Caco-2 (cell line): ENCODE data around the gene PXK. TPM values are rescaled to one million over a fixed set of nuclear protein-coding genes. Genes with fewer than 3 reads are reported as not detected.

ENCODE experiments used
- BruUV-seq: library from RNA; stranded (reverse); fragments of 400-500 nt; replicated peaks from 2 replicates; lab custom pipeline; 2021; lab: Mats Ljungman, UMichigan
- CTCF ChIA-PET: fragments of 300-600 bp; sonication (Branson Sonifier 250); formaldehyde crosslinking; loops from one replicate; lab custom pipeline; 2022; ENCODE audit warnings: antibody characterized with exemption; lab: Charles Lee
- POLR2A ChIA-PET: fragments of 300-600 bp; sonication (Branson Sonifier 250); formaldehyde crosslinking; loops from one replicate; lab custom pipeline; 2022; ENCODE audit warnings: antibody characterized with exemption; lab: Charles Lee
- DNase-seq, 2 experiments: peaks; one replicate each; pipeline versions ENCODE4 v3.0.0 to v3.0.0-alpha.2; 2020 to 2022
- H3K27me3 ChIP-seq: replicated peaks from 2 replicates; pipeline ENCODE4 v1.6.0; 2011; ENCODE audit warnings: low read length; ENCODE audit not compliant: control insufficient read depth, insufficient read depth
- H3K36me3 ChIP-seq: 2 replicates; pipeline ENCODE4 v1.5.1; 2011; ENCODE audit warnings: low read length; ENCODE audit not compliant: control insufficient read depth, insufficient read depth
- H3K4me1 ChIP-seq: fragments of 250-450 bp; sonication (Bioruptor Pico); 2 replicates; pipeline ENCODE4 v1.5.1; 2020; ENCODE audit warnings: mild to moderate bottlenecking
- H3K4me3 ChIP-seq: 2 replicates; pipeline ENCODE4 v1.5.1; 2011; ENCODE audit warnings: low read depth, mild to moderate bottlenecking, control low read depth, low read length
- H3K9me3 ChIP-seq: fragments of 250-450 bp; sonication (Bioruptor Pico); 2 replicates; pipeline ENCODE4 v1.5.1; 2020; ENCODE audit warnings: mild to moderate bottlenecking, moderate library complexity
- H3K27ac Mint-ChIP-seq: one replicate; pipeline ENCODE4 v1.8.0; 2022; ENCODE audit warnings: mixed read lengths; ENCODE audit not compliant: unreplicated experiment
- H3K27me3 Mint-ChIP-seq: one replicate; pipeline ENCODE4 v1.8.0; 2022; ENCODE audit warnings: mixed read lengths; ENCODE audit not compliant: insufficient read depth, unreplicated experiment
- H3K36me3 Mint-ChIP-seq: one replicate; pipeline ENCODE4 v1.8.0; 2022; ENCODE audit warnings: mild to moderate bottlenecking, mixed read lengths; ENCODE audit not compliant: insufficient read depth, unreplicated experiment
- H3K4me1 Mint-ChIP-seq: one replicate; pipeline ENCODE4 v1.8.0; 2022; ENCODE audit warnings: low read depth, mixed read lengths; ENCODE audit not compliant: unreplicated experiment
- H3K4me3 Mint-ChIP-seq: one replicate; pipeline ENCODE4 v1.8.0; 2022; ENCODE audit warnings: mild to moderate bottlenecking, moderate library complexity, mixed read lengths; ENCODE audit not compliant: unreplicated experiment
- H3K9me3 Mint-ChIP-seq: one replicate; pipeline ENCODE4 v1.8.0; 2022; ENCODE audit warnings: mixed read lengths; ENCODE audit not compliant: unreplicated experiment
- CTCF ChIP-seq, 2 experiments: fragments of 200-600 bp in 1 of 2; IDR thresholded peaks; 1 replicate in 1 of 2; 2 replicates in 1 of 2; pipeline versions ENCODE4 v1.5.1 to v1.8.0; 2011 to 2022; ENCODE audit warnings: antibody characterized with exemption in 1 of 2, control low read depth in 1 of 2, inconsistent platforms in 1 of 2, low read depth in 1 of 2, low read length in 1 of 2, mild to moderate bottlenecking in 1 of 2, moderate library complexity in 1 of 2; ENCODE audit not compliant: insufficient read depth in 1 of 2, severe bottlenecking in 1 of 2, unreplicated experiment in 1 of 2
- intact Hi-C: fragments of 100-400 bp; cut with micrococcal nuclease; formaldehyde crosslinking; loops from one replicate; pipeline ENCODE4 v1.10.0; 2022; ENCODE audit not compliant: unreplicated experiment
- total RNA-seq: library from RNA; stranded (reverse); gene quantifications from 2 replicates; pipeline ENCODE4 v1.2.3, GENCODE V29; 2022

PXK gene
- total RNA-seq, 1 experiment from 2014 or later = 9.1 TPM

GRCh38 chr3:58392181-58392580, 59.5 kb downstream of the PXK start:
- no peak overlapping the region for H3K27ac Mint-ChIP-seq
- ChIA-PET POLR2A (no interaction called here), CTCF (interaction anchor here (0.7 kb wide), 1 partner anchor 91 kb away, joined by 3 read pairs; no protein-coding TSS in a partner anchor)
- H3K4me3 ChIP-seq = no peak overlapping the region
- DNase-seq = no peak
- no peaks in the 10 kb centered on the region for H3K36me3 ChIP-seq
- intact Hi-C loops = no loop called here
- no peak overlapping the region for H3K4me3 Mint-ChIP-seq
- H3K9me3 ChIP-seq = no peaks in the 10 kb centered on the region
- H3K27me3 Mint-ChIP-seq = no peaks in the 10 kb centered on the region
- BruUV-seq = no TSS peak
- no peaks in the 10 kb centered on the region for H3K27me3 ChIP-seq
- H3K4me1 Mint-ChIP-seq = peaks cover 21% of the 10 kb centered on the region
- H3K36me3 Mint-ChIP-seq = no peaks in the 10 kb centered on the region
- H3K9me3 Mint-ChIP-seq = no peaks in the 10 kb centered on the region
- TF ChIP-seq CTCF (IDR thresholded peaks at IDR 0.05; ENCODE audit: insufficient read depth in 1 of 2, low read depth in 1 of 2, low read length in 1 of 2, severe bottlenecking in 1 of 2, unreplicated experiment in 1 of 2) = no peak
- peaks cover 29% of the 10 kb centered on the region for H3K4me1 ChIP-seq

- DNase-seq = no peak
- CTCF ChIA-PET = interaction anchor here (0.6 kb wide), 1 partner anchor 67 kb away, joined by 7 read pairs; no protein-coding TSS in a partner anchor
- no TSS peak for BruUV-seq
Measured at GRCh38 chr3:58394339-58394738, 61.6 kb downstream of the PXK start.

GRCh38 chr3:58398669-58399333, 66.1 kb downstream of the PXK start:
- Mint-ChIP-seq H3K27me3 (no peaks in the 10 kb centered on the region), H3K36me3 (no peaks in the 10 kb centered on the region), H3K27ac (no peak overlapping the region), H3K4me3 (no peak overlapping the region), H3K4me1 (no peaks in the 10 kb centered on the region), H3K9me3 (no peaks in the 10 kb centered on the region)
- intact Hi-C loops = no loop called here
- no peak for DNase-seq
- no peaks in the 10 kb centered on the region for H3K27me3 ChIP-seq
- ChIA-PET CTCF (no interaction called here), POLR2A (no interaction called here)
- no TSS peak for BruUV-seq
- no peaks in the 10 kb centered on the region for H3K36me3 ChIP-seq
- no peak overlapping the region for H3K4me3 ChIP-seq
- 0 out of 2 replicates have a peak, but pooled peaks cover 5% of the 10 kb centered on the region for H3K4me1 ChIP-seq
- TF ChIP-seq CTCF (IDR thresholded peaks at IDR 0.05; ENCODE audit: insufficient read depth in 1 of 2, low read depth in 1 of 2, low read length in 1 of 2, severe bottlenecking in 1 of 2, unreplicated experiment in 1 of 2) = no peak
- no peaks in the 10 kb centered on the region for H3K9me3 ChIP-seq

More at GRCh38 chr3:58394339-58394738, 61.6 kb downstream of the PXK start:
- H3K4me3 Mint-ChIP-seq = no peak overlapping the region
- no peak overlapping the region for H3K4me3 ChIP-seq
- no peaks in the 10 kb centered on the region for H3K36me3 ChIP-seq
- H3K9me3 ChIP-seq = no peaks in the 10 kb centered on the region
- H3K27me3 ChIP-seq = no peaks in the 10 kb centered on the region
- no peaks in the 10 kb centered on the region for H3K9me3 Mint-ChIP-seq
- no peak overlapping the region for H3K27ac Mint-ChIP-seq
- intact Hi-C loops = no loop called here
- no peak for TF ChIP-seq CTCF (IDR thresholded peaks at IDR 0.05; ENCODE audit: insufficient read depth in 1 of 2, low read depth in 1 of 2, low read length in 1 of 2, severe bottlenecking in 1 of 2, unreplicated experiment in 1 of 2)
- peaks cover 29% of the 10 kb centered on the region for H3K4me1 ChIP-seq
- POLR2A ChIA-PET = no interaction called here
- H3K4me1 Mint-ChIP-seq = peaks cover 21% of the 10 kb centered on the region
- no peaks in the 10 kb centered on the region for H3K27me3 Mint-ChIP-seq
- no peaks in the 10 kb centered on the region for H3K36me3 Mint-ChIP-seq
